Stimulated activated naive CD4-positive, alpha-beta T cell treated with Interleukin-2 at 50 U/mL for 16 hours (primary cell): Measurements from ENCODE around the gene CUL2.
A peak's percentile ranks its signal among the peaks of the same experiment; 100 is the strongest.
"Not testable (repeated sequence)": the region's sequence is repeated elsewhere in the genome, so short reads cannot be mapped to it uniquely, and the experiment has no call there.

Source experiments
- DNase-seq: peaks from one replicate; lab custom pipeline; 2025; lab: John Stamatoyannopoulos, UW

CUL2 gene

DNA sequence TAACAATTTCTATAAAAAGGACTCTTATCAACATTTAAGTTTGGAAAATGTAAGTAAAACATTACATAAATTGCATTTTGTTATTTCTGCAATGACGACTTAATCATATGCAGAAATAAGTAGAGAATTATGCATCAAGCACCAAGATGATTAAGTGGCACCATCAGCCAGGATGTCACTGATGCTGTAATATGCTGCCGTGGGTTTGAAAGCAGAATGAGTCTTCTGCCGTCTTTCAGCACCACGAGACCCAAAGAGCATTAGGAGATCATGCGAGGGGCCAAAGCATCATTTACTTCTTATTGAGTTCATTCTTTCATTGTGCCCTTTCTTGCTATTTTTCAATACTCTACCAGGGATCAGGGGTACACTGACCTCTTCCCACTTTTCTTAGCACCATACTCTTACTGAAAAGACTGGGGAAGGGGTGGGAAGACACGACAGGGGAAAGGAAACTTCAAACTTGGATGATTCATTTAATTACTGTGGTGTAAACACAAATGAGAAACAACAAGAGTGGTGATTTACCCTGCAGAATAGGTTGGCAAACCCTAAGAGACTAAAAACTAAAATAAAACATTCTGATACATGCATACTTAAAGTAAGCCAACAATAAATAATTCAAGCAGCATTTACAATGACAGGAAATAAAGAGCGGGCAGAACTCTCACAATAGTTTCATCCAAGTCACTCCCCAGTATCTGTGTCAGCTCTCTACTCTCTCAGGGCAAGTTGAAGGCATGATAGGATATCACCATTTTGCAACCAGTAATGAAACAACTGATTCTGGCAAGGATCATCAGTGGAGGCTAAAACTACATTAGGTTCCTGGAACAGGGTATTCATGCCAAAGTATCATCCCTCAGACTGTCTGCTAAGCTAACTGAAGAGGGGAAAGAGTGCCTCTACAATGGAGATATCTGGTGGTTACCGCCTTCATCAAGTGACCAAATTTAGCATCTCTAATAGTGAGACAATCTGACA, 70.8 kb downstream of the CUL2 start:
- DNase-seq, result no peak

DNA sequence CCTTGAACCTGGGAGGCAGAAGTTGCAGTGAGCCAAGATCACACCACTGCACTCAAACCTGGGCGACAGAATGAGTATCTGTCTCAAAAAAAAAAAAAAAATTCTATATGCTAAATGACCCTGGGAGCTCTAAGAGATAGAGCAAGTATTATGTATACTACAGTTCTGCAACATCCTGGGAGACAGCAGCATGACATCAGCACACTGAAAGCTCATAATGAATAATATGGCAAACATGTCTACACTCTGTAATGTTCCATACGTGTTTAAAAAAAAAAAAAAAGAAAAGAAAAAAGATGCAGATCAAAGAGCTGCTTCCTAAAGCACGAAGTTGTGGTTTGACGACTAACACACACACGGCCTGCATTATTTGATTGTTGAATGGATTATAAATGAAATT, 72.5 kb downstream of the CUL2 start:
- no peak for DNase-seq

DNA sequence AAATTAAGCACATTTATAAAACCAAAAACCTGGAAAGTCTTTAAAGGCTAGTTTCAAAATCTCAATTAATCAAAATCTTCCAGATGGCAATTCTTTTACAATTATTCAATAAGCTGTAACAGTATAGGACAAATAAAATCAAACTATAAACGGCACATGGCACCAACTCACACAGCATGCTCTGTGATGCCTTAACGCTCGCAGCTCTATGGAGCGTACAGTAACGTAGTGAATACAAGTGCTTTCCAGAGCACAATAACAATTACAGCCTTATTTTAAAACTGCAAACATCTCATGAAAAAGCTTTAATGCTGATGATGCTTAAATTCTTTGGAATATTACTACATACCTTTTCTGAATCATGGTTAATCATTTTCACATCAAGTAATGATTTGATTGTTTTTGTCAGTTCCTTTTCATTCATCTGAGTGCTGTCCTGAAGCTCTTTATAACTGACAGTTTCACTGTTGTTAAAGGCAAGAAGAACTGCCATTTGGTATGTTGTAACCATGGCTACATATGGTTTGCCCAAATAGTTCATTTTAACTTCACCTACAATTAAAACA, 74.2 kb downstream of the CUL2 start:
- DNase-seq, result no peak

DNA sequence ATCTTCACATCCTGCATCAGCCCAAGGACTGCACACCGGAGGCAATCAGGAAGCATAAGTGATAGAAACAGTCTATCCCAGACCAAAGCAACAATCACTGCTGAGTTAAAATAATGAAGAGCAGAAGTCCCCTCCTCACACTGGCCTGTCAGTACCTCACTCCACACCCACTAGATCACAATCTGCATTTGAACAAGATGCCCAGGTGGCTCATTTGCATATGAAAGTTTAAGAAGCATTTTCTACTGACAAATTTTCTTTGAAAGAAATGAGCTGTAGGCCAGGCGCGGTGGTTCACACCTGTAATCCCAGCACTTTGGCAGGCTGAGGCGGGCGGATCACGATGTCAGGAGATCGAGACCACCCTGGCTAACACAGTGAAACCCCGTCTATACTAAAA, 77.4 kb downstream of the CUL2 start:
- no peak for DNase-seq

DNA sequence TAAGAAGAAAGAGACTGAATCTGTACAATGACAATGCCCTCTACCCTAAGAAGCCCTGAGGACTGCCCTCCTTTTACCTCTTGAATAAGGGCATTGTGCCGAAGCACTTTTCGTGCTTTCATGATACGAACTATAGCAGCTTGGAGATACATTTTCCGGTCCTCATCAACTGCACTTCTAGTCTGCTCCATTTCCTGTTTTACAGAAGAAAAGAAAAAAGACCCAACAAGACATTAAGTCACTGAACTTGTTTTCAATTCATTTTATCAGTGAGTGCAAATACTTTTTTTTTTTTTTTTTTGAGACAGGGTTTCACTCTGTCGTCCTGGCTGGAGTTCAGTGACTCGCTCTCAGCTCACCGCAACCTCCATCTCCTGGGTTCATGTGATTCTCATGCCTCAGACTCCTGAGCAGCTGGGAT, 78.4 kb downstream of the CUL2 start:
- no peak for DNase-seq

DNA sequence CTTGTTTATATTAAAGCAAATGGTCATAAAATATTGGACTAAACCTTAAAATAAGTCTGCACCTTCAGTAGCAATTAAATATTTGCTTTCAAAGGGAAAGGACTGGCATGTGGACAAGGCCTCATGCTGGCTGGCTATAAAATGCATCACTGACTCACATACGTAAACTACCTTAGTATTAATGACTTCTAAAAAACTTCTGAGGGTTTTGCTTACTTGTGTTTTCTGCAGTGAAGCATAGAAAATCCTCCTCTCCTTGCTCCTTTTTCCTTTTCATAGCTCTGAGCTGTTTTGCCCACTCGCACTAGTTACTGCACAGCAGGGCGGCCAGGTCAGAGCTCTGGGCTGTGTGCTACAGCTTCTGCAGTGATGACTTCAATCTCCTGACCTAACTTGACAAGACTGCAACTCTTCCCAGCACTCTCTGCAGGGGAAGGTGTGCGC, 82.3 kb downstream of the CUL2 start:
- no peak for DNase-seq

DNA sequence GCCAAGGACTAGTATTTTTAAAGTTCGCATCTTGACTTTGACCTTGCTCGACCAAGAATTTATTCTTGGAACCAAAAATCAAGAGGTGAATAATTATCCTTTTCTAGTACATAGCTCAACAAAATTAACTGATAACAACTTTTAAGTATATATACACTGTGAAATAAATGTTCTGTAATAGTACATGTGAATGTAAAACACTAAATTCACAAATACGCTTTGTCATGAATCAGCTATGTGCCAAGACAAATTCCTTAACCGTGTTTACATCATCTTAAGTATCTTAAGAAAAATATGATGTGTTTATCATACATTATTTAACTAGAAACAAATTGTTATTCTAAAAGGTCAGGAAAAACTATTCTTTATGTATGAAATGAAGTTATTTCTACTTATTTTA, 83.3 kb downstream of the CUL2 start:
- no peak for DNase-seq

DNA sequence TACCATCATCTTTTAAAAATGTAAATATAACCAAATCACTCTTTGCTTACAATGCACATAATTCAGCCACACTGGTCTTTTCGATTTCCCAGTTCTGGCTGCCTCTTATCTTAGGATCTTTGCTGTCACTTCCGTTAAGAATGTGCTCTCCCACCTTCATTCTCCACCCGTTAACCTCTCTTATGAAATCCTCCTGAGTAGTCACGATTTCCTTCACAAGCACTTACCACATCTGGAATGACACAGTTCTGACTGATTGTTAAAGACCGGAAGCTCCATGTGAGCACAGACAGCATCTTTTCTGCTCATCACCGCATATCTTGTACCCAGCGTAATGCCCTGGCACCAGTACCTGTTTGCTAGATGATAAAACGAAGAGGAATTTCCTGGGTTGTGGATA, 84.3 kb downstream of the CUL2 start:
- DNase-seq, result no peak

DNA sequence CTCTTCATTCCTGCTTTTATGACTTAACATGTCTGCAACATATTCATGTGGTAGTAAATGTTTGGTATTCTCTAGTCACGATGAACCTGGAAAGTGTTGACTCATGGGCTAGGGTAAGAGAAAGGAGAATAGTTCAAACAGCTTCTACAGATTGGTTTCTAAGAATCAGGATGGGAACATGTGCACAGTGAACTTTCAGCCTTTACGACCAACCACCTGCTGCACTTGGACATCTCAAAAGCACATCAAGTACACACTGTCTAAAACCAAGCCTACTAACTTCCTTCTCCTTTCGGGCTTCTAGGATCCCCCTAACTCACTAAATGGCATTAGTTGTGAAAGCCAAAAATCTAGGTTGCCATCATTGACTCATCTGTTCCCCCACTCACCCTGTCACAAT, 85.5 kb downstream of the CUL2 start:
- no peak for DNase-seq

DNA sequence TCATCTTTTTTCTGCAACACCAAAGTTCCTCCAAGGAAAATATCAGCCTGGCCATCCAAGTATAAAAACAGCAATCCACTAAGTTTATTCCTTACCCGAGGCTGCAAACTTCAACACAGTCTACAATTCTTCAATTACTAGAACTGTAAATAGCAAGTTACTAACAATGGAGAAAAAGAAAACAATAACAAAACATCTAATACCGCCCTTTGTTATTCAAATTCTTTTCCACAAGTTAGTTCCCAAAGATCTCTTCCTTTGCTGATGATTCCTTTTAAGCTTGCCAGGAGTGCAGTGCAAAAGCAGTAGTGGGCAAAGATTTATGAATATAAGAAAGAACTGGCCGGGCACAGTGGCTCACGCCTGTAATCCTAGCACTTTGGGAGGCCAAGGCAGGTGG, 86.2 kb downstream of the CUL2 start:
- DNase-seq, result no peak

DNA sequence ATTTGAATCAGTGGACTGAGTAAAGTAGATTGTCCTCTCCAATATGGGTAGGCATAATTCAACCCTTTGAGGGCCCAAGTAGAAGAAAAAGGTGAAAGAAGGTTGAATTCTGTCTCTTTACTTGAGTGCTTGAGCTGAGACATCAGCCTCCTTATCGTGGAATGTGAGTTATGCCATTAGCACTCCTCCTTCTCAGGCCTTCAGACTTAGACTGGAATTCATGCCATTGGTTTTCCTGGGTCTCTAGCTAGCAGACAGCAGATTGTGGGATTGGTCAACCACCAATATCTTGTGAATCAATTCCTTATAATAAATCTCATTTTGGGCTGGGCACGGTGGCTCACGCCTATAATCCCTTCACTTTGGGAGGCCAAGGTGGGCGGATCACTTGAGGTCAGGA, 89.2 kb downstream of the CUL2 start:
- no peak for DNase-seq

DNA sequence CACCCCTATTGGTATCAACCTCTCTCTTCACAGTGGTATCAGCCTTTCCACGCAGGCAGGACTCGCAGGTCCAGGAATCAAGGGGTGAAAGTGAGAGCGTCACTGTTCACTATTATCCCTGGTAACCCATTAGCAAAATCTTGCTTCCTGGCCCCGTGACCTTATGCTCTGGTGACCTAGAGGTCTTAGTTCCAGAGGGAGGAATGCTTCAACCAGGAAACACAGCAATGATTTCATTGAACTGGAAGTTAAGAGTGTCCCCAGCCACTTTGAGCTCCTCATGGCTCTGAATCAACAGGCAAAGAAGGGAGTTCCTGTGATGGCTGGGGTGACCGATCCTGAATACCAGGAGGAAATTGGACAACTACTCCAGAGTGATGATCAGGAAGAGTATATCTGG, 90.6 kb downstream of the CUL2 start:
- DNase-seq, result no peak

DNA sequence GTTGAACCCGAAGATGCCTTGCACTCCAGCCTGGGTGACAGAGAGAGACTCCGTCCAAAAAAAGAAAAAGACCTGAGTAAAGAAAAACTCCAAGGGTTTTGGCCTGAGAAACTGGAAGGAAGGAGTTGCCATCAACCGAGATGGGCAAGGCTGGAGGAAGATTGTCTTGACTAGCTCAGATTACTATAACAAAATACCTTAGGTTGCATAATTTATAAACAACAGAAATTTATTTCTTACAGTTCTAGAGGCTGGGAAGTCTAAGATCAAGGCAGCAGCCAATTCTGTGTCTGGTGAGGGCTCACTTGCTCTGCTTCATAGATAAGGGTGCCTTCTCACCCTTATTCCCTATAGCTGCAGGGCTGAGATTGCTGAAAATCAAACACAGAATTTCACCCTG, 91.2 kb downstream of the CUL2 start:
- DNase-seq, result no peak

DNA sequence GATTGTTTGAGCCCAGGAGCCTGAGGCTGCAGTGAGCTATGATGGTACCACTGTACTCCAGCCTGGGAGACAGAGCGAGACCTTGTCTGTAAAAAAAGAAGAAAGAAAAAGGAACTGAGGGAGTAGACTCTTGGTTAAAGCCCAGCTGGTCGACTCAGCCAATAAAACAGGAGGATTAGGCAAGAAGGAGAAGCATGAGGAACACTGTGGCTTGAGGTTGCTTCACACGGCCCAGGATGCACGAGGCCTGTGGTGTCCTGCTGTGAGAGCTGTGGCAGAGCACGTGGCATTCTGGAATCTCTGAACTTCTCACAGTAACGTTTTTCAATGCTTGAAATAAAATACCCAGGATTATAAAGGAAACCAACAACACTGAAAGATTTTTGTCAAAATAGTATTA, 93.3 kb downstream of the CUL2 start:
- no peak for DNase-seq

DNA sequence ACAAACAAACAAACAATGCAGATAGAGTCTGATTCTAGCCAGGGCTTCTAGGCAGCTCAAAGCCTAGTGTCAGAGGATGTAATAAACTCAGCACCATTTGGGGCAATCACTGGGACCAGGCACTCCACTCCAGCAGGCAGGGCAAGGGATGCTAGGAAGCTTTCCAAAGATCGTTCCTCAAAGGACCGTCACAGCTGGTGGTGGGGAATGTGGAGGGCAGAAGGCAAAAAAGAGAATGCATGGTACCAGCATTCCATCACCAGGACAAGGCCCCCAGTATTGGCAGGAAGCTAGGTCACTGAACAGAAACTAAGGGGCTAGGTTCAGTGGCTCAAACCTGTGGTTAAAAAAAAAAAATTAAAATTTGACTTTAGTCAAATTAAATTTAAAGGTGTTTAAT, 94.2 kb downstream of the CUL2 start:
- DNase-seq, result no peak

DNA sequence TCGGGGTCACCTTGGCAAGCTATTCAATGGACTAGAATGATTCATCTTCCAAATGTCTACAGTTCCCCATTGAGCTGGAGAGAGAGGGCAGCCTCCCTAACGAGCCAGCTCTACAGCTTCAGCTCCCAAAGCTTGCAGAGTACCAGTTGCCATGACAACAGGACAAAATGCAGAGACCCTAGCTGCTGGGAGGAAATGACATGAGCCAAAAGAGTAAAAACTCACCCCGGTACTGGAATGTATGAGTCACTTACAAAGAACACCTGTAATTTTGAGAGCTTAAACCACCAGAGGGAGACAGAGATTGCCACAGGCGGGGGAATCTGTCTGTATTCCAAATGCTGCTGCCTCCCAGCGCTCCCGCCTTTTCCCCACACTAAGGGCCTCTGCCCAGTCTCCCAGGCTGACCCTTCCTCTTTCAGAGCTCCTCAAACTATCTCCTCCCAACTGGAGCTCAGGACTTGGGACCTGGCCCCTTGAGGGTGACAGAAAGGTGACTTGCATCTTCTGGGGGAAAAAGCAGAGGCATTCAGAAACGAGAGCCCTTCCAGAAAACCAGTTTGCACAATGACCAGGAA, 95.5 kb downstream of the CUL2 start:
- DNase-seq, result peak; percentile 10

DNA sequence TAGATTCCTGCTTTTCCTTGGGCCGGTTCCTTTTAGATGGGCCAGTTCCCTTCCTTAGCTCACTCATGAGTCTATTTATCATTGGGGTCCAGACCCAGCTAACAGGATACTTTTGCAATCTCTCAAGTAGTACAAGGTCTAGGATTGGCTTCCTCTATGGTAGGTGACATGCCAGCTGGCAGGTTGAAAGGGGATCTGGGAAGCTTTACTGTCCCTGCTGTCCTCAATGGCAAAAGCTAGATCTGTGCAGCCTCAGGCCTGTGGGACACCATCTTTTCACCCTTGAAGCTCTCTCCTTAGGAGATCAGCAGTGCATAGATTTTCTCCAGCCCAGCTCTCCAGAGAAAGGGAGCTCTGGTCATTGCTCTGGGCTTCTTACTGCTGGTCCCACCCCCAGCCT, 96.4 kb downstream of the CUL2 start:
- DNase-seq, result no peak

DNA sequence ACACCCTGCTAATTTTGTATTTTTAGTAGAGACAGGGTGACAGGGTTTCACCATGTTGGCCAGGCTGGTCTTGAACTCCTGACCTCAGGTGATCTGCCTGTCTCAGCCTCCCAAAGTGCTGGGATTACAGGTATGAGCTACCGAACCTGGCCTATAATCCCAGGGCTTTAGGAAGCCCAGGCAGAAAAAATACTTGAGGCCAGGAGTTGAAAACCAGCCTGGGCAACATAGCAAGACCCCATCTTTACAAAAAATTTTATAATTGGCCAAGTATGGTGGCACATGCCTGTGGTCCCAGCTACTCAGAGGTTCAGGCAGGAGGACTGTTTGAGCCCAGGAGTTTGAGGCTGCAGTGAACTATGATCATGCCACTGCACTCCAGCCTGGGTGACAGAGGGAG, 99.0 kb downstream of the CUL2 start:
- DNase-seq, result not testable (repeated sequence)

DNA sequence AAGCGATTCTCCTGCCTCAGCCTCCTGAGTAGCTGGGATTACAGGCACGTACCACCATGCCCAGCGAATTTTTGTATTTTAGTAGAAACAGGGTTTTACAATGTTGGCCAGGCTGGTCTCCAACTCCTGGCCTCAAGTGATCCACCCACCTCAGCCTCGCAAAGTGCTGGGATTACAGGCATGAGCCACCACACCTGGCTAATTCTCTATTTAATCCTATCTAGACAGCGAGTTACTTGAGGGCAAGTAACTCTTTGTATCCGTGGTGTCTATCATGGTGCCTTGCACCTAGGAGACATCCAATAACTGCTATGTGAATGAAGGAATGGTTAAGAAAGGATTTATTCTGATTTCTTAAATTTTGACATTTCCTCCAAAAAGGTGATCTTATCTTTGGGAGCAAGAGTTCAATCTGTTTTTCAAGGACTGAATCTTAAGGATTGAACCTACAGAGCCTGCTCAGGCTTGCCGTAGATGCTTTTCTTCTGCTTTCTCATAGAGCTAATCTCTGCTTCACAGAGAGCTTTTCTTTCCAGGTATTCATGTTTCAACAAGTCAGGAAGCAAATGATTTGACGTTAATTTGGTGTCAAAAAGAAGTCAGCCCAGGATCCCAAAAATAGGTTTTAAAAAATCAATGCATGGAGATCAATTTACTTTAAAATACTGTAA, 101.6 kb downstream of the CUL2 start:
- DNase-seq, result no peak

DNA sequence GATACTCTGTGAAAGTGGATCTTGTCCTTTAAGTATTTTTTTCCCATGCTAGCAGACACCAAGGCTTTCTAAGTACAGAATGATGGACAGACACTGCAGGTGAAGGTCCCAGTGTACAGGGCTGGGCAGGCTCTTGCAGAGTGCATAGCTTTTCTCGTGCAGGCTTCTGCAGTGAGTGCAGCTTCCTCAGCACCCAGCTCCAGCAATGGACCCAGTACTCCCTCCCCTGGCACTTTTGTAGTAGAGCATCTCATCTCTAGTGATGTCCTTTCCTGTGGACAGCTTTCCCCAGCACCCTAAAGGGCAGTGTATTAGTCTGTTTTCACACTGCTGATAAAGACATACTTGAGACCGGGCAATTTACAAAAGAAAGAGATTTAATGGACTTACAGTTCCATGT, 104.3 kb downstream of the CUL2 start:
- DNase-seq, result no peak

DNA sequence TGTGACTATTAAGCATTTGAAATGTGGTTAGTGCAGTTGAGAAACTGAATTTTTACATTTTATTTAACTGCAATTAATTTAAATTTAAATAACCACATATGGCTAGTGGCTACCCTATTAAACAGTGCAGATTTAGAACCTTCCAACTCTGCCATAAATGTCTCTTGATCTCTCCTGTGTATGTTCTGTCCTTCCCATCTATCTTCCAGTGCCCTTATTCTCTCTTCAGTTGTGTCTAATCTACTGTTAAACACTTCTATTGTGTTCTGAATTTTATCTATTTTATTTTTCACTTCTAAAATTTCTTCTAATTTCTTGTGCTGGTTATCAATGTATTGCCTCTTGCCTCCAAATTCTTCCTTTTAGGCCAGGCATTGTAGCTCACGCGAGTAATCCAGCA, 105.0 kb downstream of the CUL2 start:
- DNase-seq, result no peak

DNA sequence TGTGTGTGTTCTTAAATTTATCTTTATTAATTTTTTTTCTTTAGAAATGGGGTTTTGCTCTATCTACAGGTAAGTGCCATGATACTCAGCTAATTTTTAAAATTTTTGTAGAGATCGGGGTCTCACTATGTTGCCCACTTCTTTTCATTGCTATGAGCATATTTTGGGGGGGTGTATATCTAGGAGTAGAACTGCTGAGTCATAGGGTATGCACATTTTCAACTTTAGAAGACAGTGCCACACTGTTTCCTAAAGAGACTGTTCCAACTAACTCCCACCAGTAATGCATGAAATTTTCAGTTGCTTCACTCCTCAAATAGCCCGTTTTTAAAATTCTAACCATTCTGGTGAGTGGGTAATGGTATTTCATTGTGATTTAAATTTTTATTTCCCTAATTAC, 108.3 kb downstream of the CUL2 start:
- no peak for DNase-seq

DNA sequence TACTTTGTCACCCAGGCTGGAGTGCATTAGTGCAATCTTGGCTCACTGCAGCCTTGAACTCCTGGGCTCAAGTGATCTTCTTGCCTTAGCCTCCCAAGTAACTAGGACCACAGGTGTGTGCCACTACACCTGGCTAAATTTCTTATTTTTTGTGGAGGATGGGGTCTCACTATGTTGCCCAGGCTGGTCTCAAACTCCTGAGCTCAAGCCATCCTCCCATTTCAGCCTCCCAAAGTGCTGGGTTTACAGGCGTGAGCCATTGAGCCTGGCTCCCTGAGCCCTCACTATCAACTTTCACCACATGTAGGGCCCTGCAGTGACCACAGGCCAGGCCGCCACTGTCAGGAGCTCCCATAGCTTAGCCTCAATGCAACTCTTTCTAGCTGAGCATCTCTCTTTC, 110.2 kb downstream of the CUL2 start:
- no peak for DNase-seq
